AG09309 (cell line): ENCODE results near the gene TTYH3.

Source experiments
- DNase-seq: peaks from one replicate; pipeline ENCODE4 v3.0.0-alpha.2; 2010; ENCODE audit warnings: low read depth
- H3K4me3 ChIP-seq: 2 replicates; pipeline ENCODE4 v1.5.1; 2011; ENCODE audit warnings: mild to moderate bottlenecking, low read depth, low read length, moderate library complexity; ENCODE audit not compliant: control insufficient read depth
- CTCF ChIP-seq: IDR thresholded peaks from 2 replicates; pipeline ENCODE4 v1.5.1; 2011; ENCODE audit warnings: mild to moderate bottlenecking, low read depth, low read length, inconsistent platforms; ENCODE audit not compliant: insufficient read depth, control insufficient read depth; ENCODE audit errors: missing control alignments

The TTYH3 gene

GRCh38 chr7:2713978-2714377 lies 82.2 kb downstream of the TTYH3 start:
- no peak overlapping the region for H3K4me3 ChIP-seq

More at GRCh38 chr7:2713978-2714377, 82.2 kb downstream of the TTYH3 start:
- TF ChIP-seq CTCF, result no peak
- no peak for DNase-seq
